ENCODE data around the gene NLRP6.
"Not testable (repeated sequence)": the region's sequence is repeated elsewhere in the genome, so short reads cannot be mapped to it uniquely, and the experiment has no call there.

Gene NLRP6

GRCh38 chr11:279966-280705, 1.9 kb downstream of the NLRP6 start:
- peak; percentile 60 for ATAC-seq (replicated peaks; ENCODE audit: extremely low read depth, poor library complexity, severe bottlenecking)
- H3K27ac Mint-ChIP-seq (ENCODE audit: low read depth) = no peak overlapping the region
- DNase-seq (ENCODE audit: low spot score in 2 of 2) = no peak
- H3K9me3 Mint-ChIP-seq = no peaks in the 10 kb centered on the region
- H3K4me1 Mint-ChIP-seq = peaks cover 45% of the 10 kb centered on the region
- peak overlapping the region; percentile 82 for H3K4me3 Mint-ChIP-seq
- H3K36me3 Mint-ChIP-seq (ENCODE audit: insufficient read depth) = peaks cover 13% of the 10 kb centered on the region
- peaks cover 8% of the 10 kb centered on the region for H3K27me3 Mint-ChIP-seq

GRCh38 chr11:280706-281485, 2.7 kb downstream of the NLRP6 start:
- peaks cover 45% of the 10 kb centered on the region for H3K4me1 Mint-ChIP-seq
- peaks cover 15% of the 10 kb centered on the region for H3K36me3 Mint-ChIP-seq (ENCODE audit: insufficient read depth)

GRCh38 chr11:281486-282161, 3.4 kb downstream of the NLRP6 start:
- Mint-ChIP-seq H3K27ac (ENCODE audit: low read depth) (peak overlapping the region; percentile 44), H3K27me3 (peaks cover 8% of the 10 kb centered on the region), H3K36me3 (ENCODE audit: insufficient read depth) (peaks cover 17% of the 10 kb centered on the region), H3K4me1 (peaks cover 45% of the 10 kb centered on the region), H3K4me3 (peak overlapping the region; percentile 82), H3K9me3 (no peaks in the 10 kb centered on the region)
- ATAC-seq (replicated peaks; ENCODE audit: extremely low read depth, poor library complexity, severe bottlenecking) (no peak), DNase-seq (ENCODE audit: low spot score in 2 of 2) (no peak)

More at GRCh38 chr11:280706-281485, 2.7 kb downstream of the NLRP6 start:
- Mint-ChIP-seq H3K27ac (ENCODE audit: low read depth) (peak overlapping the region; percentile 8), H3K9me3 (no peaks in the 10 kb centered on the region), H3K27me3 (peaks cover 8% of the 10 kb centered on the region), H3K4me3 (peak overlapping the region; percentile 82)
- peak; percentile 57 for ATAC-seq (replicated peaks; ENCODE audit: extremely low read depth, poor library complexity, severe bottlenecking)
- no peak for DNase-seq (ENCODE audit: low spot score in 2 of 2)

GRCh38 chr11:282171-282570, 4.0 kb downstream of the NLRP6 start:
- Mint-ChIP-seq H3K27me3 (peaks cover 8% of the 10 kb centered on the region), H3K4me1 (peaks cover 51% of the 10 kb centered on the region), H3K27ac (ENCODE audit: low read depth) (peak overlapping the region; percentile 44), H3K36me3 (ENCODE audit: insufficient read depth) (peaks cover 19% of the 10 kb centered on the region), H3K4me3 (peak overlapping the region; percentile 82), H3K9me3 (no peaks in the 10 kb centered on the region)
- no peak for DNase-seq (ENCODE audit: low spot score in 2 of 2)
- no peak for ATAC-seq (replicated peaks; ENCODE audit: extremely low read depth, poor library complexity, severe bottlenecking)

GRCh38 chr11:282630-283360, 4.6 kb downstream of the NLRP6 start:
- H3K36me3 Mint-ChIP-seq (ENCODE audit: insufficient read depth) = peaks cover 25% of the 10 kb centered on the region
- peaks cover 8% of the 10 kb centered on the region for H3K27me3 Mint-ChIP-seq
- H3K27ac Mint-ChIP-seq (ENCODE audit: low read depth) = no peak overlapping the region
- no peak for DNase-seq (ENCODE audit: low spot score in 2 of 2)
- H3K9me3 Mint-ChIP-seq = no peaks in the 10 kb centered on the region
- ATAC-seq (replicated peaks; ENCODE audit: extremely low read depth, poor library complexity, severe bottlenecking) = no peak
- peaks cover 53% of the 10 kb centered on the region for H3K4me1 Mint-ChIP-seq
- H3K4me3 Mint-ChIP-seq = peak overlapping the region; percentile 82

- no peak for ATAC-seq (replicated peaks; ENCODE audit: extremely low read depth, poor library complexity, severe bottlenecking)
- no peak overlapping the region for H3K27ac Mint-ChIP-seq (ENCODE audit: low read depth)
- DNase-seq (ENCODE audit: low spot score in 2 of 2) = no peak
- H3K27me3 Mint-ChIP-seq = peaks cover 8% of the 10 kb centered on the region
- H3K9me3 Mint-ChIP-seq = no peaks in the 10 kb centered on the region
- H3K4me1 Mint-ChIP-seq = peaks cover 51% of the 10 kb centered on the region
- peak overlapping the region; percentile 82 for H3K4me3 Mint-ChIP-seq
- peaks cover 28% of the 10 kb centered on the region for H3K36me3 Mint-ChIP-seq (ENCODE audit: insufficient read depth)
These were observed 5.3 kb downstream of the NLRP6 start for GRCh38 chr11:283405-284104.

GRCh38 chr11:284105-285020, 6.2 kb downstream of the NLRP6 start:
- Mint-ChIP-seq H3K4me1 (peaks cover 49% of the 10 kb centered on the region), H3K9me3 (no peaks in the 10 kb centered on the region), H3K27ac (ENCODE audit: low read depth) (no peak overlapping the region), H3K27me3 (peaks cover 8% of the 10 kb centered on the region), H3K4me3 (no peak overlapping the region), H3K36me3 (ENCODE audit: insufficient read depth) (peaks cover 25% of the 10 kb centered on the region)
- ATAC-seq (replicated peaks; ENCODE audit: extremely low read depth, poor library complexity, severe bottlenecking) (no peak), DNase-seq (ENCODE audit: low spot score in 2 of 2) (no peak)

- peaks cover 58% of the 10 kb centered on the region for H3K4me1 Mint-ChIP-seq
- no peaks in the 10 kb centered on the region for H3K9me3 Mint-ChIP-seq
- H3K4me3 Mint-ChIP-seq = peak overlapping the region; percentile 99
- DNase-seq (ENCODE audit: low spot score in 2 of 2) = no peak
- no peak for ATAC-seq (replicated peaks; ENCODE audit: extremely low read depth, poor library complexity, severe bottlenecking)
- H3K36me3 Mint-ChIP-seq (ENCODE audit: insufficient read depth) = peaks cover 28% of the 10 kb centered on the region
- peaks cover 8% of the 10 kb centered on the region for H3K27me3 Mint-ChIP-seq
- no peak overlapping the region for H3K27ac Mint-ChIP-seq (ENCODE audit: low read depth)
These were observed 7.0 kb downstream of the NLRP6 start for GRCh38 chr11:285021-285893.

- Mint-ChIP-seq H3K27ac (ENCODE audit: low read depth) (no peak overlapping the region), H3K4me3 (peak overlapping the region; percentile 99)
These were observed 7.7 kb downstream of the NLRP6 start for GRCh38 chr11:285894-286220.

GRCh38 chr11:286977-287820, 9.0 kb downstream of the NLRP6 start:
- peak; percentile 1 for ATAC-seq (replicated peaks; ENCODE audit: extremely low read depth, poor library complexity, severe bottlenecking)
- H3K27me3 Mint-ChIP-seq; H3K9me3 Mint-ChIP-seq; DNase-seq (ENCODE audit: low spot score in 2 of 2): not testable (repeated sequence)
- H3K4me1 Mint-ChIP-seq = peaks cover 54% of the 10 kb centered on the region
- H3K36me3 Mint-ChIP-seq (ENCODE audit: insufficient read depth) = peaks cover 31% of the 10 kb centered on the region
- H3K27ac Mint-ChIP-seq (ENCODE audit: low read depth) = peak overlapping the region; percentile 97
- H3K4me3 Mint-ChIP-seq = peak overlapping the region; percentile 99

More at GRCh38 chr11:285894-286220, 7.7 kb downstream of the NLRP6 start:
- peaks cover 28% of the 10 kb centered on the region for H3K36me3 Mint-ChIP-seq (ENCODE audit: insufficient read depth)
- no peak for DNase-seq (ENCODE audit: low spot score in 2 of 2)
- peaks cover 60% of the 10 kb centered on the region for H3K4me1 Mint-ChIP-seq
- ATAC-seq (replicated peaks; ENCODE audit: extremely low read depth, poor library complexity, severe bottlenecking) = no peak
- H3K9me3 Mint-ChIP-seq = no peaks in the 10 kb centered on the region
- peaks cover 8% of the 10 kb centered on the region for H3K27me3 Mint-ChIP-seq
